Neural cell (in vitro differentiated cells): ENCODE data around the gene GIMAP8. TPM values are rescaled to one million over a fixed set of nuclear protein-coding genes. Genes with fewer than 3 reads are reported as not detected.

Experiments
- H2AFZ ChIP-seq: fragments of 200-600, 300-800 bp; sonication (generic), shearing (Covaris generic); 2 replicates; pipeline ENCODE4 v1.6.0; 2014; ENCODE audit warnings: low read depth, mild to moderate bottlenecking, antibody characterized with exemption, low read length, moderate library complexity
- H3F3A ChIP-seq: fragments of 200-600 bp; shearing (Covaris generic); 2 replicates; pipeline ENCODE4 v1.6.1; 2016; ENCODE audit warnings: mild to moderate bottlenecking, moderate library complexity, mixed read lengths, antibody characterized with exemption, low read length; ENCODE audit not compliant: insufficient read depth, poor library complexity, severe bottlenecking
- H3K27ac ChIP-seq: fragments of 200-600, 300-800 bp; sonication (generic), shearing (Covaris generic); 2 replicates; pipeline ENCODE4 v1.5.1; 2014; ENCODE audit warnings: mild to moderate bottlenecking, low read length, moderate library complexity
- H3K27me3 ChIP-seq: fragments of 300-800, 200-600 bp; sonication (generic), shearing (Covaris generic); 2 replicates; pipeline ENCODE4 v1.6.0; 2014; ENCODE audit warnings: mild to moderate bottlenecking, low read depth, low read length, moderate library complexity; ENCODE audit not compliant: insufficient read depth
- H3K36me3 ChIP-seq: fragments of 300-800, 200-600 bp; sonication (generic), shearing (Covaris generic); 2 replicates; pipeline ENCODE4 v1.5.1; 2014; ENCODE audit warnings: mild to moderate bottlenecking, antibody characterized with exemption, low read length, moderate library complexity; ENCODE audit not compliant: insufficient read depth
- H3K4me2 ChIP-seq: fragments of 300-800, 200-600 bp; sonication (generic), shearing (Covaris generic); 2 replicates; pipeline ENCODE4 v1.6.0; 2014; ENCODE audit warnings: mild to moderate bottlenecking, low read length
- H3K4me3 ChIP-seq: fragments of 300-800, 200-600 bp; sonication (generic), shearing (Covaris generic); 2 replicates; pipeline ENCODE4 v1.5.1; 2014; ENCODE audit warnings: mild to moderate bottlenecking, low read length, moderate library complexity
- H3K79me2 ChIP-seq: fragments of 200-600 bp; shearing (Covaris generic); replicated peaks from 2 replicates; pipeline ENCODE4 v1.6.0; 2014; ENCODE audit warnings: mild to moderate bottlenecking, low read length, moderate library complexity; ENCODE audit not compliant: insufficient read depth
- H3K9ac ChIP-seq: fragments of 300-800, 200-600 bp; sonication (generic), shearing (Covaris generic); 2 replicates; pipeline ENCODE4 v1.6.1; 2016; ENCODE audit warnings: mild to moderate bottlenecking, low read length, mixed read lengths
- H3K9me2 ChIP-seq: fragments of 200-600 bp; shearing (Covaris generic); 2 replicates; pipeline ENCODE4 v1.6.1; 2016; ENCODE audit warnings: mild to moderate bottlenecking, low read length, mixed read lengths; ENCODE audit not compliant: insufficient read depth
- H3K9me3 ChIP-seq: fragments of 200-600, 300-800 bp; sonication (generic), shearing (Covaris generic); 2 replicates; pipeline ENCODE4 v1.6.1; 2016; ENCODE audit warnings: mild to moderate bottlenecking, mixed run types, low read length, moderate library complexity, mixed read lengths
- H4K20me1 ChIP-seq: fragments of 200-600 bp; shearing (Covaris generic); 2 replicates; pipeline ENCODE4 v1.6.1; 2016; ENCODE audit warnings: mild to moderate bottlenecking, mixed run types; ENCODE audit not compliant: insufficient read depth
- CTCF ChIP-seq: fragments of 450-650 bp; IDR thresholded peaks from 2 replicates; pipeline ENCODE4 v1.5.1; 2014; ENCODE audit warnings: antibody characterized with exemption, mild to moderate bottlenecking, moderate library complexity; ENCODE audit not compliant: poor library complexity, severe bottlenecking
- EP300 ChIP-seq: fragments of 450-650 bp; conservative IDR thresholded peaks from 2 replicates; pipeline ENCODE4 v1.6.1; 2014; ENCODE audit warnings: antibody characterized with exemption, mild to moderate bottlenecking, moderate library complexity; ENCODE audit not compliant: poor library complexity, severe bottlenecking
- EZH2 ChIP-seq: fragments of 200-600, 300-800 bp; shearing (Covaris generic), sonication (generic); IDR thresholded peaks from 2 replicates; pipeline ENCODE4 v1.6.1; 2014; ENCODE audit warnings: antibody characterized with exemption, low read length, borderline replicate concordance, mild to moderate bottlenecking; ENCODE audit not compliant: insufficient read depth, poor library complexity, severe bottlenecking
- MXI1 ChIP-seq: fragments of 450-650 bp; conservative IDR thresholded peaks from 2 replicates; pipeline ENCODE4 v1.6.1; 2014; ENCODE audit warnings: antibody characterized with exemption, mild to moderate bottlenecking; ENCODE audit not compliant: poor library complexity, severe bottlenecking
- POLR2AphosphoS5 ChIP-seq: IDR thresholded peaks from 2 replicates; pipeline ENCODE4 v1.6.1; 2012
- RAD21 ChIP-seq: fragments of 450-650 bp; conservative IDR thresholded peaks from 2 replicates; pipeline ENCODE4 v1.6.1; 2014; ENCODE audit warnings: antibody characterized with exemption, mild to moderate bottlenecking, moderate library complexity
- REST ChIP-seq: IDR thresholded peaks from 2 replicates; pipeline ENCODE4 v1.6.1; 2012; ENCODE audit warnings: borderline replicate concordance
- SMC3 ChIP-seq: fragments of 450-650 bp; conservative IDR thresholded peaks from 2 replicates; pipeline ENCODE4 v1.6.1; 2014; ENCODE audit warnings: antibody characterized with exemption, mild to moderate bottlenecking, moderate library complexity; ENCODE audit not compliant: poor library complexity
- TAF1 ChIP-seq: IDR thresholded peaks from 2 replicates; pipeline ENCODE4 v1.6.1; 2012; ENCODE audit warnings: low read depth
- polyA plus RNA-seq: library from polyadenylated mRNA; depleted of rRNA; stranded (reverse); fragments of >200 nt; gene quantifications from 2 replicates; pipeline ENCODE4 v1.2.3, GENCODE V29; 2014

GIMAP8 gene
- polyA plus RNA-seq, 1 donor from 2014 or later, result not detected

- Histone ChIP-seq H4K20me1 (no peaks in the 10 kb centered on the region), H3K27me3 (no peaks in the 10 kb centered on the region), H3K9ac (no peak overlapping the region), H3K9me3 (no peaks in the 10 kb centered on the region), H3K27ac (no peak overlapping the region), H3F3A (no peaks in the 10 kb centered on the region), H3K4me3 (no peak overlapping the region), H3K36me3 (no peaks in the 10 kb centered on the region), H3K9me2 (no peaks in the 10 kb centered on the region), H3K79me2 (no peaks in the 10 kb centered on the region), H2AFZ (no peak overlapping the region), H3K4me2 (no peak overlapping the region)
- TF ChIP-seq CTCF, result no peak
- no peak for TF ChIP-seq SMC3
- TF ChIP-seq EP300, result no peak
- TF ChIP-seq RAD21, result no peak
- TF ChIP-seq EZH2, result no peak
- TF ChIP-seq TAF1, result no peak
- TF ChIP-seq MXI1, result no peak
- TF ChIP-seq REST, result no peak
- no peak for TF ChIP-seq POLR2AphosphoS5
Measured at GRCh38 chr7:150465414-150465813, 15.0 kb downstream of the GIMAP8 start.

- TF ChIP-seq MXI1 (no peak), EP300 (no peak), REST (no peak), CTCF (no peak), TAF1 (no peak), EZH2 (no peak), RAD21 (no peak), SMC3 (no peak), POLR2AphosphoS5 (no peak)
- Histone ChIP-seq H3K9me2 (no peaks in the 10 kb centered on the region), H3F3A (no peaks in the 10 kb centered on the region), H3K4me3 (no peak overlapping the region), H3K79me2 (no peaks in the 10 kb centered on the region), H3K4me2 (no peak overlapping the region), H3K9ac (no peak overlapping the region), H2AFZ (no peak overlapping the region), H3K9me3 (no peaks in the 10 kb centered on the region), H3K27me3 (no peaks in the 10 kb centered on the region), H3K27ac (no peak overlapping the region), H3K36me3 (no peaks in the 10 kb centered on the region), H4K20me1 (no peaks in the 10 kb centered on the region)
Measured at GRCh38 chr7:150466477-150466876, 16.0 kb downstream of the GIMAP8 start.
